ENCODE data around the gene DTX2. TPM values are rescaled to one million over a fixed set of nuclear protein-coding genes. Genes with fewer than 3 reads are reported as not detected.
"Not testable (repeated sequence)": the region's sequence is repeated elsewhere in the genome, so short reads cannot be mapped to it uniquely, and the experiment has no call there.

Gene DTX2
- total RNA-seq, 1 donor from 2014 or later, result 55.6 TPM

DNA sequence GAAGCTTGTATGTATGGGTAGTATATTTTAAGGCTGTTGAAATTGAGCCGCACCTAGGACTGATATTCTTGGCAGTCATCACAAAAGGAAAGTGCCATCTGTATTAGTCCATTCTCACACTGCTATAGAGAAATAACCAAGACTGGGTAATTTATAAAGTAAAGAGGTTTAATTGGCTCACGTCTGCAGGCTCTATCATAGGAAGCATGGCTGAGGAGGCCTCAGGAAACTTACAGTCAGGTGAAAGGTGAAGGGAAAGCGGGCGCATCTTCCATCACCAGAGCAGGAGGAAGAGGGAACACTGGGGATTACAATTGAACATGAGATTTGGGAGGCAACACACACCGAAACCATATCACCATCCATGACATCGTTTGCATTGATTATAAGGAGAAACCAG lies 90.5 kb downstream of the DTX2 start:
- not testable (repeated sequence) for H3K36me3 Mint-ChIP-seq (ENCODE audit: insufficient read depth); DNase-seq (ENCODE audit: low spot score, unreplicated experiment); H3K27ac Mint-ChIP-seq; H3K27me3 Mint-ChIP-seq; H3K4me3 Mint-ChIP-seq (ENCODE audit: low read depth); H3K4me1 Mint-ChIP-seq (ENCODE audit: low read depth); H3K9me3 Mint-ChIP-seq (ENCODE audit: low read depth)

Other genes with a start within 250 kb of the DTX2 start
- gene HSPB1, start 159.0 kb upstream of the DTX2 start, total RNA-seq, result 111 and 118 TPM in 2 replicates
- 132 and 136 TPM in 2 replicates for gene YWHAG, start 102.7 kb upstream of the DTX2 start, total RNA-seq
- 7.4 and 10.7 TPM in 2 replicates for gene SSC4D, start 52.0 kb upstream of the DTX2 start, total RNA-seq
- not detected in 2 replicates for gene ZP3, start 36.8 kb upstream of the DTX2 start, total RNA-seq
- gene UPK3B, start 48.8 kb downstream of the DTX2 start, total RNA-seq, result 1.7 and 4.7 TPM in 2 replicates
- gene SPDYE16, start 81.6 kb downstream of the DTX2 start, total RNA-seq, result 0.31 and 0.47 TPM in 2 replicates
- 10.9 and 11.9 TPM in 2 replicates for gene POMZP3, start 165.6 kb downstream of the DTX2 start, total RNA-seq